ENCODE results near the gene RNF121.

Gene RNF121

GRCh38 chr11:71934213-71934612 lies 5.4 kb downstream of the RNF121 start:
- DNase-seq (ENCODE audit: low read depth in 2 of 2): no peak

GRCh38 chr11:71935338-71935925 lies 6.6 kb downstream of the RNF121 start:
- DNase-seq (ENCODE audit: low read depth in 2 of 2): no peak

GRCh38 chr11:71936825-71937224 lies 8.0 kb downstream of the RNF121 start:
- no peak for DNase-seq (ENCODE audit: low read depth in 2 of 2)

- DNase-seq (ENCODE audit: low read depth in 2 of 2): no peak
These were observed 9.0 kb downstream of the RNF121 start for GRCh38 chr11:71937826-71938225.

GRCh38 chr11:71940561-71941219 lies 11.8 kb downstream of the RNF121 start:
- DNase-seq (ENCODE audit: low read depth in 2 of 2): no peak

GRCh38 chr11:71946144-71946571 lies 17.3 kb downstream of the RNF121 start:
- no peak for DNase-seq (ENCODE audit: low read depth in 2 of 2)

- no peak for DNase-seq (ENCODE audit: low read depth in 2 of 2)
These were observed 18.7 kb downstream of the RNF121 start for GRCh38 chr11:71947498-71947897.

GRCh38 chr11:71948314-71949027 lies 19.6 kb downstream of the RNF121 start:
- no peak for DNase-seq (ENCODE audit: low read depth in 2 of 2)

GRCh38 chr11:71949034-71949433 lies 20.2 kb downstream of the RNF121 start:
- DNase-seq (ENCODE audit: low read depth in 2 of 2): no peak

GRCh38 chr11:71951741-71952310 lies 23.0 kb downstream of the RNF121 start:
- no peak for DNase-seq (ENCODE audit: low read depth in 2 of 2)

GRCh38 chr11:71955898-71956456 lies 27.1 kb downstream of the RNF121 start:
- no peak for DNase-seq (ENCODE audit: low read depth in 2 of 2)

GRCh38 chr11:71962428-71963038 lies 33.7 kb downstream of the RNF121 start:
- no peak for DNase-seq (ENCODE audit: low read depth in 2 of 2)

- no peak for DNase-seq (ENCODE audit: low read depth in 2 of 2)
These were observed 34.6 kb downstream of the RNF121 start for GRCh38 chr11:71963468-71963867.

GRCh38 chr11:71964641-71965040 lies 35.8 kb downstream of the RNF121 start:
- DNase-seq (ENCODE audit: low read depth in 2 of 2): no peak

- DNase-seq (ENCODE audit: low read depth in 2 of 2): no peak
These were observed 42.8 kb downstream of the RNF121 start for GRCh38 chr11:71971680-71972079.

- no peak for DNase-seq (ENCODE audit: low read depth in 2 of 2)
These were observed 47.7 kb downstream of the RNF121 start for GRCh38 chr11:71976551-71976950.

GRCh38 chr11:71977090-71977489 lies 48.2 kb downstream of the RNF121 start:
- DNase-seq (ENCODE audit: low read depth in 2 of 2): no peak

GRCh38 chr11:71977743-71978418 lies 49.0 kb downstream of the RNF121 start:
- peak; percentile 15 for DNase-seq (ENCODE audit: low read depth in 2 of 2)

- DNase-seq (ENCODE audit: low read depth in 2 of 2): no peak
These were observed 50.2 kb downstream of the RNF121 start for GRCh38 chr11:71979094-71979493.

- no peak for DNase-seq (ENCODE audit: low read depth in 2 of 2)
These were observed 50.8 kb downstream of the RNF121 start for GRCh38 chr11:71979602-71980001.

- no peak for DNase-seq (ENCODE audit: low read depth in 2 of 2)
These were observed 57.3 kb downstream of the RNF121 start for GRCh38 chr11:71986131-71986530.
